Calu3 (cell line): ENCODE results near the gene TNPO3. TPM values are rescaled to one million over a fixed set of nuclear protein-coding genes. Genes with fewer than 3 reads are reported as not detected.

Experiments used
- BruUV-seq: library from RNA; stranded (reverse); fragments of 400-500 nt; replicated peaks from 2 replicates; lab custom pipeline; 2021; lab: Mats Ljungman, UMichigan
- CTCF ChIA-PET: fragments of 300-600 bp; sonication (Branson Sonifier 250); formaldehyde crosslinking; loops from one replicate; lab custom pipeline; 2022; ENCODE audit warnings: antibody characterized with exemption; lab: Charles Lee
- DNase-seq: peaks from one replicate; pipeline ENCODE4 v3.0.0; 2022
- H3K27ac Mint-ChIP-seq: one replicate; pipeline ENCODE4 v1.8.0; 2022; ENCODE audit warnings: mixed read lengths; ENCODE audit not compliant: unreplicated experiment
- H3K27me3 Mint-ChIP-seq: one replicate; pipeline ENCODE4 v1.8.0; 2022; ENCODE audit warnings: mixed read lengths; ENCODE audit not compliant: unreplicated experiment
- H3K36me3 Mint-ChIP-seq: one replicate; pipeline ENCODE4 v1.8.0; 2022; ENCODE audit warnings: mild to moderate bottlenecking, moderate library complexity, mixed read lengths; ENCODE audit not compliant: insufficient read depth, unreplicated experiment
- H3K4me1 Mint-ChIP-seq: one replicate; pipeline ENCODE4 v1.8.0; 2022; ENCODE audit warnings: mild to moderate bottlenecking, low read depth, mixed read lengths; ENCODE audit not compliant: unreplicated experiment
- H3K4me3 Mint-ChIP-seq: one replicate; pipeline ENCODE4 v1.8.0; 2022; ENCODE audit warnings: mild to moderate bottlenecking, low read depth, moderate library complexity, mixed read lengths; ENCODE audit not compliant: unreplicated experiment
- H3K9me3 Mint-ChIP-seq: one replicate; pipeline ENCODE4 v1.8.0; 2022; ENCODE audit warnings: low read depth, mixed read lengths; ENCODE audit not compliant: unreplicated experiment
- CTCF ChIP-seq: fragments of 200-600 bp; IDR thresholded peaks from one replicate; pipeline ENCODE4 v1.8.0; 2022; ENCODE audit warnings: antibody characterized with exemption; ENCODE audit not compliant: unreplicated experiment
- intact Hi-C: fragments of 100-400 bp; cut with micrococcal nuclease; formaldehyde crosslinking; loops from one replicate; pipeline ENCODE4 v1.10.0; 2022; ENCODE audit not compliant: unreplicated experiment
- total RNA-seq: library from RNA; stranded (reverse); gene quantifications from 2 replicates; pipeline ENCODE4 v1.2.3, GENCODE V29; 2022

The TNPO3 gene
- total RNA-seq, 1 experiment from 2014 or later, result 47.1 TPM

GRCh38 chr7:128986609-128987008, 68.3 kb downstream of the TNPO3 start:
- TF ChIP-seq CTCF, result no peak
- H3K27me3 Mint-ChIP-seq, result no peaks in the 10 kb centered on the region
- DNase-seq, result no peak
- no peaks in the 10 kb centered on the region for H3K9me3 Mint-ChIP-seq
- no TSS peak for BruUV-seq
- H3K36me3 Mint-ChIP-seq, result peaks cover 23% of the 10 kb centered on the region
- CTCF ChIA-PET, result no interaction called here
- H3K4me3 Mint-ChIP-seq, result no peak overlapping the region
- H3K4me1 Mint-ChIP-seq, result no peaks in the 10 kb centered on the region
- no peak overlapping the region for H3K27ac Mint-ChIP-seq
- intact Hi-C loops, result no loop called here

GRCh38 chr7:128985660-128986059, 69.3 kb downstream of the TNPO3 start:
- no peak for TF ChIP-seq CTCF
- DNase-seq, result no peak
- Mint-ChIP-seq H3K4me3 (no peak overlapping the region), H3K9me3 (no peaks in the 10 kb centered on the region), H3K36me3 (peaks cover 24% of the 10 kb centered on the region), H3K27me3 (no peaks in the 10 kb centered on the region), H3K27ac (no peak overlapping the region), H3K4me1 (no peaks in the 10 kb centered on the region)
- intact Hi-C loops, result no loop called here
- no TSS peak for BruUV-seq
- CTCF ChIA-PET, result no interaction called here

GRCh38 chr7:128982105-128982504, 72.8 kb downstream of the TNPO3 start:
- intact Hi-C loops, result no loop called here
- Mint-ChIP-seq H3K4me3 (no peak overlapping the region), H3K9me3 (no peaks in the 10 kb centered on the region), H3K27ac (no peak overlapping the region), H3K4me1 (no peaks in the 10 kb centered on the region), H3K36me3 (peaks cover 43% of the 10 kb centered on the region), H3K27me3 (no peaks in the 10 kb centered on the region)
- no peak for TF ChIP-seq CTCF
- CTCF ChIA-PET, result no interaction called here
- BruUV-seq, result no TSS peak
- no peak for DNase-seq

GRCh38 chr7:128974241-128974934, 80.5 kb downstream of the TNPO3 start:
- intact Hi-C loops, result no loop called here

More at GRCh38 chr7:128974241-128974934, 80.5 kb downstream of the TNPO3 start:
- Mint-ChIP-seq H3K36me3 (peaks cover 56% of the 10 kb centered on the region), H3K27ac (no peak overlapping the region), H3K4me3 (no peak overlapping the region), H3K27me3 (no peaks in the 10 kb centered on the region), H3K9me3 (no peaks in the 10 kb centered on the region), H3K4me1 (no peaks in the 10 kb centered on the region)
- BruUV-seq, result no TSS peak
- CTCF ChIA-PET, result no interaction called here
- no peak for TF ChIP-seq CTCF
- no peak for DNase-seq
